Kasumi-1 (cell line): ENCODE data around the gene TNFSF13.

Experiments used
- DNase-seq, 2 experiments: peaks; one replicate each; lab custom pipeline; 2025; lab: John Stamatoyannopoulos, UW

The TNFSF13 gene

GRCh38 chr17:7552621-7553051 is 5.9 kb upstream of the TNFSF13 start:
- peak; percentile 49 to 52 for DNase-seq

DNA sequence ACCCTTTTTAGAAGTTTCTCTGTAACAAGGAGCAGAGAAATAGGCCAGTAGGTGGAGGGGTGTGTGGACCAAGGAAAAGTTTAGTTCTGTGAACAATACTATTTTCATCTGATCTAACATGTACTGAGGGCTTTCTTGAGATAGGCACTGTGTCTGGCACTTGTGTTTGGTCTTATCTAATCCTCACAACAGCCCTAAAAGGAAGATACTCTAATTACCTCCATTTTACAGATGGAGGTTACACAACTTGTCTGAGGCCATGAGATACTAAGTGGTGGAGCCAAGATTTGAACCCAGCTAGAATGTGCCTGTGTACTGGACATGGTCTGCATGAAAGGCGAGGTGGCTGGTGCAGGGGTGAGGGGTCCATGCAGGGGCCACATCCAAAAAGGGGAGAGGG is 5.2 kb upstream of the TNFSF13 start:
- no peak for DNase-seq

GRCh38 chr17:7555320-7555948 is 3.1 kb upstream of the TNFSF13 start:
- DNase-seq, result no peak

DNA sequence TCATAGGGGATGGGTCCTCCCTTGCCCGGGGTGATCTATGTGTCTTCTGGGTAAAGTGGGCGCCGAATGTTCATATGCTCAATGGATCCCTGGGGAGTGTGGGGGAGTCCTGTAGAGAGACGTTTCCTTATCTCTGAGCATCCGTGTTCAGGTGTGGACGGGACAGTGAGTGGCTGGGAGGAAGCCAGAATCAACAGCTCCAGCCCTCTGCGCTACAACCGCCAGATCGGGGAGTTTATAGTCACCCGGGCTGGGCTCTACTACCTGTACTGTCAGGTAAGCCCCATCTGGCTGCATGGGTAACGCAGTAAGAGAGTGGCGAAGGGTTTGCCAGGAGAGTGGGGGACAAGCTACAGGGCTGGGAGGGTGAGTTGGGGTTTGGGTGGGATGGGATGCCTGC is 1.9 kb upstream of the TNFSF13 start:
- DNase-seq, result no peak

DNA sequence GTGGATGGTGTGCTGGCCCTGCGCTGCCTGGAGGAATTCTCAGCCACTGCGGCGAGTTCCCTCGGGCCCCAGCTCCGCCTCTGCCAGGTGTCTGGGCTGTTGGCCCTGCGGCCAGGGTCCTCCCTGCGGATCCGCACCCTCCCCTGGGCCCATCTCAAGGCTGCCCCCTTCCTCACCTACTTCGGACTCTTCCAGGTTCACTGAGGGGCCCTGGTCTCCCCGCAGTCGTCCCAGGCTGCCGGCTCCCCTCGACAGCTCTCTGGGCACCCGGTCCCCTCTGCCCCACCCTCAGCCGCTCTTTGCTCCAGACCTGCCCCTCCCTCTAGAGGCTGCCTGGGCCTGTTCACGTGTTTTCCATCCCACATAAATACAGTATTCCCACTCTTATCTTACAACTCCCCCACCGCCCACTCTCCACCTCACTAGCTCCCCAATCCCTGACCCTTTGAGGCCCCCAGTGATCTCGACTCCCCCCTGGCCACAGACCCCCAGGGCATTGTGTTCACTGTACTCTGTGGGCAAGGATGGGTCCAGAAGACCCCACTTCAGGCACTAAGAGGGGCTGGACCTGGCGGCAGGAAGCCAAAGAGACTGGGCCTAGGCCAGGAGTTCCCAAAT is 1.3 kb upstream of the TNFSF13 start:
- DNase-seq, result no peak

- DNase-seq, result peak; percentile 74 to 79
Observed at GRCh38 chr17:7557775-7558543, 591 bp upstream of the TNFSF13 start.

GRCh38 chr17:7559320-7560171 is 996 bp downstream of the TNFSF13 start:
- no peak for DNase-seq

GRCh38 chr17:7560172-7561027 is 1.9 kb downstream of the TNFSF13 start:
- DNase-seq, result peak; percentile 36 to 49

DNA sequence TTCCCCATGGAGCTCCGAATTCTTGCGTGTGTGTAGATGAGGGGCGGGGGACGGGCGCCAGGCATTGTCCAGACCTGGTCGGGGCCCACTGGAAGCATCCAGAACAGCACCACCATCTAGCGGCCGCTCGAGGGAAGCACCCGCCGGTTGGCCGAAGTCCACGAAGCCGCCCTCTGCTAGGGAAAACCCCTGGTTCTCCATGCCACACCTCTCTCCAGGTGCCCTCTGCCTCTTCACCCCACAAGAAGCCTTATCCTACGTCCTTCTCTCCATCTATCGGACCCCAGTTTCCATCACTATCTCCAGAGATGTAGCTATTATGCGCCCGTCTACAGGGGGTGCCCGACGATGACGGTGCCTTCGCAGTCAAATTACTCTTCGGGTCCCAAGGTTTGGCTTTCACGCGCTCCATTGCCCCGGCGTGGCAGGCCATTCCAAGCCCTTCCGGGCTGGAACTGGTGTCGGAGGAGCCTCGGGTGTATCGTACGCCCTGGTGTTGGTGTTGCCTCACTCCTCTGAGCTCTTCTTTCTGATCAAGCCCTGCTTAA is 2.6 kb downstream of the TNFSF13 start:
- peak; percentile 46 to 55 for DNase-seq

DNA sequence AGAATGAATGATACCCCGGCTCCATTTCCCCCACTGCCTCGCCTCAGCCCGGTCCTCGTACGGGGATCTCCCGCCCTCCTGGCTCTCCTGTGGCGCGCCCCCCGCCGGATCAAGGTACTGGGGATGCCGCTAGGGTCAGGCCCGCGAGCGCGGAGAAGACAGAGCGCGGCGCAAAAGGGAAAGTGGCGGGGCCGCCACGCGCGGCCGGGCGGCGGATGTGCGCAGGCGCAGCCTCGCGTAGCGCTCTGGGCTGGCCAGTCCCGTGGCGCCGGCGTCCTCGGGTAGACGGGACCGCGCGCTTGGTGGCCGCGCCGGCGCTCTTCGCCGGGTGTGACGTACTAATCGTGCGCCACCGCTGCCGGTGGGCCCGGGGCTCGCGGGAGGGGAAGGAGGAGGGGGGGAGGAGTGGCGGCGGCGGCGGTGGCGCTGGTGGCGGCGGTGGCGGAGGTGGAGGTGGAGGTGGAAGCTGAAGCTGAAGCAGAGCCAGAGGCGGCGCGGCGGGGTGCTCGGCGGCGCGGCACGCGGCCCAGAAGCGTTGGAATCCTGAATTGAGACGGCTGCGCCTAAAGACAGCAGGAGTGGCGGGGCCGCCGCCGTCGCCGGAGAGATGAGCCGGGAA is 3.1 kb downstream of the TNFSF13 start, which contains the start of gene SENP3:
Gene SENP3 (plus strand): TSS at position 331 of the 619 bp plus-strand sequence. CDS start 1,158 bp downstream, outside the sequence.
- DNase-seq, result peak; percentile 35

DNA sequence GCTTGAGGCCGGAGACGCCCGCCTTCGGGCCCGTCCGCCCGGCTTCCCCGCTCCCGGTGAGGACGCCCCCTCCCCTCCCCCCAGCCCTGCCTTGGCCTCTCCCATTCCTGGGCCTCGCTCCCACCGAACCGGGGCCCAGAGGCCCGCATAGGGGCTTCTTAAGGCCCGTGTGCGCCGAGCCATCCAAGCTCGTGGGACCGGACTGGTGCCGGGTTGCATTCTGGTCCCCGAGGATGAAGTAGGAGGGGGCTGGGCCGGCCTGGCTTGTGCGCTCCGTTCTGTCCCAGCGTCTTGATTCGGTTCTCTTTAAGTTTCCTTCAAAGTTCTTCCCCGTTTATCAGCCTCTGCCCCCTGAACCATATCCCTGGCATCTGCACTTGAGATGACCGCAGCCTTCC is 3.7 kb downstream of the TNFSF13 start:
- no peak for DNase-seq

GRCh38 chr17:7563115-7563869 is 4.7 kb downstream of the TNFSF13 start:
- DNase-seq, result no peak

DNA sequence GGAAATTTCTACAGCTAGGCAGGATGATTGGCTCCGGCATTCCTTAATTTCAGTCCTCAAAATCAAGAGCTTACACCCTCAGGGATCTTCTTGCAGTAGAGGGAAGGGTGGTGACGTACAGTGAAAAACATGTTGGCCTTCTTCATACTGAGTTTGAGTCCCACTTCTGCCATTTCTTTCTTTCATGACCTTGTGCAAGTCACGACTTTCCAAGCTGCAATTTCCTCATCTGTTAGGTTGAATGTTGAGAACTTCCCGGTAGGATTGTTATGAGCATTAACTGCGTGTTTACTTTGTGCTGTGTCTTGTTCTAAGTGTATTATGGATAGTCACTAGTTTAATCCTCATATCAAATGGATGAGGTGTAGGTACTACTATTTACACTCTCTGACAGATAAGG is 11.0 kb downstream of the TNFSF13 start:
- no peak for DNase-seq

GRCh38 chr17:7570351-7570750 is 11.8 kb downstream of the TNFSF13 start:
- DNase-seq, result no peak

GRCh38 chr17:7572338-7572587 is 13.7 kb downstream of the TNFSF13 start:
- DNase-seq, result peak in 1 of 2 experiments; percentile 97

GRCh38 chr17:7572588-7573323 is 14.2 kb downstream of the TNFSF13 start:
- DNase-seq, result peak; percentile 90 to 97

GRCh38 chr17:7573324-7574080 is 15.0 kb downstream of the TNFSF13 start:
- DNase-seq, result peak; percentile 45 to 50

- no peak for DNase-seq
Observed at GRCh38 chr17:7574176-7574953, 15.8 kb downstream of the TNFSF13 start.
